Measurements from ENCODE around the gene IL32. TPM values are rescaled to one million over a fixed set of nuclear protein-coding genes. Genes with fewer than 3 reads are reported as not detected.

Gene IL32
- total and polyA plus RNA-seq, 8 donors: 151 to 928 (median 274) TPM

- Histone ChIP-seq H3K36me3 (no peaks in the 10 kb centered on the region), H3K4me3 (peak within 1 kb of the TSS in 1 of 4 donors; percentile 36), H3K4me1 (peaks cover 0 to 7% (median 0%) of the 10 kb centered on the region in 3 donors), H3K9me3 (no peaks in the 10 kb centered on the region), H3K27ac (no peak within 1 kb of the TSS), H3K27me3 (no peaks in the 10 kb centered on the region)
- ATAC-seq: no peak
- FAIRE-seq: no peak
- WGBS, 2 donors: 64 to 74% methylated on average over 21 of the region's 21 CpGs
- peak in 1 of 6 donors; percentile 64 for DNase-seq
- no peak for TF ChIP-seq CTCF (IDR thresholded peaks at IDR 0.05)
- intact Hi-C loops (cut with DNase I): loop anchor here in 1 of 3 donors (10.0 kb wide), 1 partner anchor 66 kb away; no protein-coding TSS in a partner anchor
Observed at GRCh38 chr16:3098459-3099394, 33.3 kb downstream of the IL32 start, which contains the start of gene ZSCAN10. Gene ZSCAN10 (minus strand): TSS chr16:3099294. CDS start chr16:3092937, 6,357 bp downstream.

DNA sequence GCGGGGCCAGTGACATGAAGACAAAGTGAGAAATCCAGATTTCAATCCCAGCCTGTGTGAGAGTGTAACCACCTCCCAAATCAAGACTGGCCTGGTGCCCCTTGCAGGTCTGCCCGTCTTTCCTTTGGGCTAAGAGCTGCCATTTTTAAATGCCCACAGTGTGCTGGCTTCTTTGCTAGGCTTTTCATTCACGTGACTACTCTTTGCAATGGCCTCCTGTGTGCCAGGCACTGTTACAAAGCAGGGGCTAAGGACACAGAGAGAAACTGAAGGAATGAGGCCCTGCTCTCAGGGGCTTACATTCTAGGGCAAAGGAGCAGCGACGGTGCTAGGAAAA is 33.9 kb downstream of the IL32 start:
- FAIRE-seq (no peak), ATAC-seq (no peak), DNase-seq (no peak)
- no peaks in the 10 kb centered on the region for H3K9me3 ChIP-seq
- H3K27me3 ChIP-seq: no peaks in the 10 kb centered on the region
- TF ChIP-seq CTCF (IDR thresholded peaks at IDR 0.05): no peak
- no peaks in the 10 kb centered on the region for H3K36me3 ChIP-seq
- peaks cover 0 to 7% (median 0%) of the 10 kb centered on the region in 3 donors for H3K4me1 ChIP-seq
- H3K27ac ChIP-seq: no peak overlapping the region
- H3K4me3 ChIP-seq: peak overlapping the region in 1 of 4 donors; percentile 36
- intact Hi-C loops (cut with DNase I): loop anchor here in 1 of 3 donors (10.0 kb wide), 1 partner anchor 65 kb away; no protein-coding TSS in a partner anchor
- 74 to 78% methylated on average over 5 of the region's 5 CpGs for WGBS, 2 donors

DNA sequence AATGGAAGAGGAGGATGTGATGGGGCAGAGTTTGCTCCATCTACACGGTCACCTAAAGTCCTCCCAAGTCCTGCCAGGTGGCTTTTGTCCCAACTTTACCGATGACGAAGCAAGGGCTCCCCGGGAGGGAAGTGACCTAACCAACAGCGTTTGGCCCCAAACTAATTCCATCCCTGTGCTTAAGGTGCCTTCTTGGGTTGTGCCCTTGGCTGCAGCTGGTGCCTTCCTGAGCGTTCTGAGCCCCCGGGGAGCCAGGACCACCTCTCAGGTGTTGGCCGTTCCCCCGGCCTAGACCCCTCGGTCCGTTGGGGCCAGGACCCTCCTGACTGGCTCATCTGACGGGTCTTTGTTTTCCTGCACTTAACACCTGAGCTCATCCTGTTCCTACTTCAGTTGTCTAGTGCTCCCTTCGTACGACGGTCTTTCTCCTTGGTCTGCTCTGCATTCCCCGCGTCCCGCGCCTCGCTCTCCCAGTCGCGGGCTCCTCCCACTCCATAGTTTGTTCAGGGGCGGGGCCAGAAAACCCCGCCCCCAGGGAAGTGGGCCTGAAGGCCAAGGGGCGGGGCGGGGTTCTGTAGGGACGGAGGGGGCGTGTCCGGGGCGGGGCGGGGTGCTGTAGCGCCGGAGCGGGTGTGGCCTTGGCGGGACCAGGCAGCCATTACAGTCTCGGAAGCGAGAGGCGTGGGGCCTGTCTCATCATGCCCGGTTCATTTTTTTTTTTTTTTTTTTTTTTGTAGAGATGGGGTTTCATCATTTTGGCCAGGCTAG is 34.5 kb downstream of the IL32 start:
- peak overlapping the region in 1 of 4 donors; percentile 36 for H3K4me3 ChIP-seq

More for the DNA sequence above, 34.5 kb downstream of the IL32 start:
- DNase-seq: peak; percentile 86 to 95 (median 94)
- no peak for FAIRE-seq
- ATAC-seq: peak; percentile 95 to 98 (median 97)
- Histone ChIP-seq H3K36me3 (no peaks in the 10 kb centered on the region), H3K9me3 (no peaks in the 10 kb centered on the region), H3K27ac (no peak overlapping the region), H3K4me1 (peaks cover 0 to 7% (median 0%) of the 10 kb centered on the region in 3 donors), H3K27me3 (no peaks in the 10 kb centered on the region)
- TF ChIP-seq CTCF (IDR thresholded peaks at IDR 0.05): no peak
- 2 to 4% methylated on average over 31 to 39 of the region's 39 CpGs for WGBS, 2 donors
- intact Hi-C loops (cut with DNase I): loop anchor here in 1 of 3 donors (10.0 kb wide), 1 partner anchor 65 kb away; no protein-coding TSS in a partner anchor
